ENCODE results near the gene WWOX. TPM values are rescaled to one million over a fixed set of nuclear protein-coding genes. Genes with fewer than 3 reads are reported as not detected.

The WWOX gene
- total RNA-seq, 1 experiment from 2014 or later, result 15.6 TPM

- Histone ChIP-seq H3K4ac (ENCODE audit: low read depth, low read length) (no peak overlapping the region), H3K79me1 (ENCODE audit: insufficient read depth, low read depth, low read length, poor library complexity, severe bottlenecking) (no peaks in the 10 kb centered on the region)
- no peak overlapping the region for H3K27ac Mint-ChIP-seq
Measured at GRCh38 chr16:78199325-78200022, 100.0 kb downstream of the WWOX start.

More at GRCh38 chr16:78199325-78200022, 100.0 kb downstream of the WWOX start:
- Histone ChIP-seq H3T11ph (ENCODE audit: low read length) (no peak overlapping the region), H2AFZ (ENCODE audit: low read length) (no peak overlapping the region), H3K9me3 (ENCODE audit: control insufficient read depth, low read depth, low read length) (no peaks in the 10 kb centered on the region), H3K4me1 (ENCODE audit: insufficient read depth, low read length) (no peaks in the 10 kb centered on the region), H2BK120ac (ENCODE audit: low read depth, low read length, poor library complexity, severe bottlenecking) (no peak overlapping the region), H3K14ac (ENCODE audit: insufficient read depth, low read length) (no peak overlapping the region), H3K23me2 (ENCODE audit: insufficient read length, low read depth, low read length, poor library complexity, severe bottlenecking) (no peaks in the 10 kb centered on the region), H2BK15ac (ENCODE audit: low read depth, low read length) (no peak overlapping the region), H4K8ac (replicated peaks; ENCODE audit: insufficient read length, low read depth, low read length) (no peak overlapping the region), H2BK12ac (ENCODE audit: insufficient read length, low read depth, low read length) (no peak overlapping the region), H3K23ac (ENCODE audit: insufficient read length, low read depth, low read length) (no peak overlapping the region), H3K27me3 (ENCODE audit: insufficient read depth, low read length) (no peaks in the 10 kb centered on the region), H3K79me2 (ENCODE audit: insufficient read depth, low read length) (peaks cover 2% of the 10 kb centered on the region; the same call in 1 of the 2 replicates), H3K27ac (ENCODE audit: insufficient read length, low read depth, low read length) (no peak overlapping the region), H4K5ac (ENCODE audit: insufficient read length, low read depth, low read length) (no peak overlapping the region), H2AK5ac (ENCODE audit: insufficient read length, low read length) (no peak overlapping the region), H3K9ac (ENCODE audit: extremely low read depth, insufficient read length, low read length) (no peak overlapping the region), H2BK5ac (ENCODE audit: insufficient read length, low read length) (no peak overlapping the region), H3K56ac (ENCODE audit: insufficient read length, low read depth, low read length) (no peak overlapping the region), H2BK20ac (ENCODE audit: low read depth, low read length, poor library complexity, severe bottlenecking) (no peak overlapping the region), H3K4me2 (ENCODE audit: insufficient read depth, insufficient read length, low read length) (no peak overlapping the region), H4K20me1 (ENCODE audit: control insufficient read depth, insufficient read depth, insufficient read length) (peaks cover 4% of the 10 kb centered on the region), H3K18ac (ENCODE audit: insufficient read length, low read depth, low read length) (no peak overlapping the region), H4K91ac (ENCODE audit: insufficient read length, low read depth, low read length) (no peak overlapping the region)
- Mint-ChIP-seq H3K4me1 (peaks cover 17% of the 10 kb centered on the region in 2 experiments), H3K9me3 (no peaks in the 10 kb centered on the region), H3K4me3 (no peak overlapping the region), H3K27me3 (ENCODE audit: low read depth) (no peaks in the 10 kb centered on the region), H3K36me3 (ENCODE audit: insufficient read depth in 1 of 3, low read depth in 3 of 3) (no peaks in the 10 kb centered on the region)
- no peak for TF ChIP-seq CTCF (conservative IDR thresholded peaks at IDR 0.05)
- DNase-seq, result no peak
- WGBS (ENCODE audit: extremely low coverage, insufficient read length, low lambda C conversion rate), result no CpG with 5 or more reads among the region's 7 CpGs
